ENCODE results near the gene DISP2.

The DISP2 gene

DNA sequence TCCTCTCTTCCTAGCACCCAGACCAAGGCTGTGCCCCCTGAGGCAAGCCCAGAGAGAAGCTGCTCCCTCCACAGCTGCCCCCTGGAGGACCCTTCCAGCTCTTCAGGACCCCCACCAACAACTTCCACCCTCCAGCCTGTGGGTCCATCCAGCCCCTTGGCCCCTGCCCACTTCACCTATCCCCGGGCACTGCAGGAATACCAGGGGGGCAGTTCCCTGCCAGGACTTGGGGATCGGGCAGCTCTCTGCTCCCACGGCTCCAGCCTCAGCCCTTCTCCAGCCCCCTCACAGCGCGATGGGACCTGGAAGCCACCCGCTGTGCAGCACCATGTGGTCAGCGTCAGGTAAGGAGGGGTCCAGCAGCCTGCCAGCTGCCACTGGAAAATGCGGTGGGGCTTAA, 5.6 kb downstream of the DISP2 start:
- DNase-seq (ENCODE audit: low read depth in 2 of 2) = no peak

DNA sequence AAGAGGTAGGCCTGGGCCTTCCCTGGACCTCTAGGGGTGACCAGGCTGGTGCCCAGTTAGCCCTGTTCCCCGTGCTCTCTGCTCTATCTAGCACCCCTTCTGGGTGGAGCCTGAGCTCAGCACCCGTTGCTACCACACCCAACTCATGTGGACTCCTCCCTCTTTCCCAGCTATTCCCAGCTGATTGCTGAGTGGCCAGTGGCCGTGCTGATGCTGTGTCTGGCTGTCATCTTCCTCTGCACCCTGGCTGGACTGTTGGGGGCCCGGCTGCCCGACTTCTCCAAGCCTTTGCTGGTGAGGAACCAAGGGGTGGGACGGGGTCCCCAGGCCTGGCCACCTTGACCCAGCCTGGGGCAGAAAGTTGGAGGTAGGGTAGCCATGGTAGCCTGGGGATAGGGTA, 6.2 kb downstream of the DISP2 start:
- no peak for DNase-seq (ENCODE audit: low read depth in 2 of 2)

DNA sequence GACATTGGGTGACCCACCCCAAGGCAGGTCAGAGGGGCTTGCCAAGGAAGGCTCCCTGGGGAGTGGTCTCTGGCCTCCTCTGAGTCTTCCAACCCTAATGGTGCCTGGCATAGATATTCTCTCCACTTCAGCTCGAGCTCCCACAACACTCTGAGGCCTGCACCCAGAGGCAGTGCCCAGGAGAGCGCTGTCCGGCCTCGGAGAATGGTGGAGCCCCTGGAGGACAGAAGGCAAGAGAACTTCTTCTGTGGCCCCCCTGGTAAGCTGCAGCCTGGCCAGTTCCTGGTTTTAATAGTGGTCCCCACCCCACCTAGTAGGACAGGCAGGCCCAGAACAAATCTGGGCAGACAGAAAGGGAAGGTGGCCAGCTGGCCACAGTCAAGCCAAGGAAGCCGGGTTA, 7.0 kb downstream of the DISP2 start:
- DNase-seq (ENCODE audit: low read depth in 2 of 2) = no peak

DNA sequence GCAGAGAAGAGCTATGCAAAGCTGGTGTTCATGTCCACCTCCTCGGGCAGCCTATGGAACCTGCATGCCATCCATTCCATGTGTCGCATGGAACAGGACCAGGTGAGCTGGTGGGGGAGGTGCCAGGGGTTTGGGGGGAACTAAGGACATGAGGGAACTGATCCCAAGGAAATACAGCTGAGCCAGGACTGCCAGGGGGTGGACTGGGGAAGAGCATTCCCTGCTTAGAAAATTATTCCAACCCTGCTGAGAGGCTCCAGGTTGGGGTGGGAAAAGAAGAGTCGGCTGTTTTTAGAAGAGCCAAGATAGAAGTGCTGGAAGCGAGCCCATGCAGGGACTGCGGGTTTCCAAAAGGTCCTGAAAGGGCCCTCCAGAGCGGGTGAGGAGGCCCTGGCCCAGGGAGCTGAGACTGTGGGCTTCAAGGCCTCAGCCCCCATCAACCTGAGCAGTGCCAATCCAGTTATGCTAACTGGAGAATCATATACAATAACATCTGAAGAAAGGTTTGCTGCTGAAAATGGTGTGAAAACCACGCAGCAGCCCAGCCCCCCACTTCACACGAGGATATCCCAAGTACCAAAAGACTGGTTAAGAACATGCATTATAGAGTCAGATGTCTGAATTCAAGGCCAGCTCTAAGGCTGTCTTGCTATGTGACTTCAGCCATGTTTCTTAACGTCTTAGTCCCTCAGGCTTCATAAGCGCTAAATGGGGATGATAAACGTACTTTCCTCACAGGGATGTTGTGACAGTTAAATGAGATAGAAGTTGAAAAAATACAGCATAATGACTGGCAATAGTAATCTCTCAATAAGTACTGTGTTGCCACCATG, 7.8 kb downstream of the DISP2 start:
- DNase-seq (ENCODE audit: low read depth in 2 of 2) = no peak

DNA sequence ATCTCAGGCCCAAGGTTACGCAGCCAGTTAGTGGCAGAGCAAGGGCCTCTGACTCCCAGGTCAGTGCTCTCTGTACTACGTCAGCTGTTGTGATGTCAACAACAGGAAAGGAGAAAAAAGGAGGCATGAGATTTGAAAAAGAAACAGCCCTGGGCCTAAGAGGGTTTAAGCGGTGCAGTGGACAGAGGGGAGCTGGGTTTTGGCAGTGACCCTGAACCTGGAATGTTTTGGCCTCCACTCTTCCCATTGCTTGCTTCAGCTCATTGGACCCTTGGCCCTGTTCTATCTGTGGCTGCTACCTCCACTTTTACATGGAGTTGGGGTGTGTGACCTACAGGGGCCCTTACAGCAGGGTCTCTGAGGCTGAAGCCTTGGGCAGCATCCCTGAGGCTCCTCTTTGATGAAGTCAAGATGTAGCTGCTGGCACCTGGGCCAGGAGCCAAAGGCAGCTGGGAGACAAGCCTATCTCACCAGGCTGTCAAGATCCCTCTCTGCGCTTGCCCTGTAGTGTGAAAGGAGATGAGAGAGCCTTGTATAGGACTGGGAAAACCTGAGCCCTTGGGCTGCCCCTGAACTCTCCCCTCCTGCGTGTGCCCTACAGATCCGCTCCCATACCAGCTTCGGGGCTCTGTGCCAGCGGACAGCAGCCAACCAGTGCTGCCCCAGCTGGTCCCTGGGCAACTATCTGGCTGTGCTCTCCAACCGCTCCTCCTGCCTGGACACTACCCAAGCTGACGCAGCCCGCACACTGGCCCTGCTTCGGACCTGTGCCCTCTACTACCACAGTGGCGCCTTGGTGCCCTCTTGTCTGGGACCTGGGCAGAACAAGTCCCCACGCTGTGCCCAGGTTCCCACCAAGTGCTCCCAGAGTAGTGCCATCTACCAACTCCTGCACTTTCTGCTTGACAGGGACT, 8.7 kb downstream of the DISP2 start:
- DNase-seq (ENCODE audit: low read depth in 2 of 2) = no peak

DNA sequence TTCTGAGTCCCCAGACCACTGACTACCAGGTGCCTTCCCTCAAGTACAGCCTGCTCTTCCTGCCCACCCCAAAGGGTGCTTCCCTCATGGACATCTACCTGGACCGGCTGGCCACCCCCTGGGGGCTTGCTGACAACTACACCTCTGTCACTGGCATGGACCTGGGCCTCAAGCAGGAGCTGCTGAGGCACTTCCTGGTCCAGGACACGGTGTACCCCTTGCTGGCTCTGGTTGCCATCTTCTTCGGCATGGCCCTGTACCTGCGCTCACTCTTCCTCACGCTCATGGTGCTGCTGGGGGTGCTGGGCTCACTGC, 9.3 kb downstream of the DISP2 start:
- DNase-seq (ENCODE audit: low read depth in 2 of 2) = no peak

DNA sequence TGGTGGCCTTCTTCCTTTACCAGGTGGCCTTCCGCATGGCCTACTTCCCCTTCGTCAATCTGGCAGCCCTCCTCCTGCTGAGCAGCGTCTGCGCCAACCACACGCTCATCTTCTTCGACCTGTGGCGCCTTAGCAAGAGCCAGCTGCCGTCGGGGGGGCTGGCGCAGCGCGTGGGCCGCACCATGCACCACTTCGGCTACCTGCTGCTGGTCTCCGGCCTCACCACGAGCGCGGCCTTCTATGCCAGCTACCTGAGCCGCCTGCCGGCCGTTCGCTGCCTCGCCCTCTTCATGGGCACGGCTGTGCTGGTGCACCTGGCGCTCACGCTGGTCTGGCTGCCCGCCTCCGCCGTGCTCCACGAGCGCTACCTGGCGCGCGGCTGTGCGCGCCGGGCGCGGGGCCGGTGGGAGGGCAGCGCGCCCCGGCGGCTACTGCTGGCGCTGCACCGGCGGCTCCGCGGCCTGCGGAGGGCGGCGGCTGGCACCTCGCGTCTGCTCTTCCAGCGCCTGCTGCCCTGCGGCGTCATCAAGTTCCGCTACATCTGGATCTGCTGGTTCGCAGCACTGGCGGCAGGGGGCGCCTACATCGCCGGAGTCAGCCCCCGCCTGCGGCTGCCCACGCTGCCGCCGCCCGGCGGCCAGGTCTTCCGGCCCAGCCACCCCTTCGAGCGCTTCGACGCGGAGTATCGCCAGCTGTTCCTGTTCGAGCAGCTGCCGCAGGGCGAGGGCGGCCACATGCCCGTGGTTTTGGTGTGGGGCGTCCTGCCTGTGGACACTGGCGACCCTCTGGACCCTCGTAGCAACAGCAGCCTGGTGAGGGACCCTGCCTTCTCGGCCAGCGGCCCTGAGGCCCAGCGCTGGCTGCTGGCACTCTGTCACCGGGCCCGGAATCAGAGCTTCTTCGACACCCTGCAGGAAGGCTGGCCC, 9.9 kb downstream of the DISP2 start:
- DNase-seq (ENCODE audit: low read depth in 2 of 2) = peak; percentile 67 to 79

DNA sequence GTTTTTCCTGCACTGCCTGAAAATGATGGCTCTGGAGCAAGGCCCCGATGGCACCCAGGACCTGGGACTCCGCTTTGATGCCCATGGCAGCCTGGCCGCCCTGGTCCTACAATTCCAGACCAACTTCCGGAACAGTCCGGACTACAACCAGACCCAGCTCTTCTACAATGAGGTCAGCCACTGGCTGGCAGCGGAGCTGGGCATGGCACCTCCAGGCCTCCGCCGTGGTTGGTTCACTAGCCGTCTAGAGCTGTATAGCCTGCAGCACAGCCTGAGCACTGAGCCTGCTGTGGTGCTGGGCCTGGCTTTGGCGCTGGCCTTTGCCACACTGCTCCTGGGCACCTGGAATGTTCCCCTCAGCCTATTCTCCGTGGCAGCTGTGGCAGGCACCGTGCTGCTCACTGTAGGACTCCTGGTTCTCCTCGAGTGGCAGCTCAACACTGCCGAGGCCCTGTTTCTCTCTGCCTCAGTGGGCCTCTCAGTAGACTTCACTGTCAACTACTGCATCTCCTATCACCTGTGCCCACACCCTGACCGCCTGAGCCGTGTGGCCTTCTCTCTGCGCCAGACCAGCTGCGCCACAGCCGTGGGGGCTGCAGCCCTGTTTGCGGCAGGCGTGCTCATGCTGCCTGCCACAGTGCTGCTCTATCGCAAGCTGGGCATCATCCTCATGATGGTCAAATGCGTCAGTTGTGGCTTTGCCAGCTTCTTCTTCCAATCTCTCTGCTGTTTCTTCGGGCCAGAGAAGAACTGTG, 10.9 kb downstream of the DISP2 start:
- DNase-seq (ENCODE audit: low read depth in 2 of 2) = no peak

DNA sequence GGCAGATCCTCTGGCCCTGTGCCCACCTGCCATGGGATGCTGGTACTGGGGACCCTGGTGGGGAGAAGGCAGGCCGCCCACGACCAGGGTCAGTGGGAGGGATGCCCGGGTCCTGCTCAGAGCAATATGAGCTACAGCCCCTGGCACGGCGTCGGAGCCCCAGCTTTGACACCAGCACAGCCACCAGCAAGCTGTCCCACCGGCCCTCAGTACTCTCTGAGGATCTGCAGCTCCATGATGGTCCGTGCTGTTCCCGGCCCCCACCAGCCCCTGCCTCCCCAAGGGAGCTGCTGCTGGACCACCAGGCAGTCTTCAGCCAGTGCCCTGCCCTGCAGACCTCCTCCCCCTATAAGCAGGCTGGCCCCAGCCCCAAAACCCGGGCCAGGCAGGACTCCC, 11.5 kb downstream of the DISP2 start:
- no peak for DNase-seq (ENCODE audit: low read depth in 2 of 2)

DNA sequence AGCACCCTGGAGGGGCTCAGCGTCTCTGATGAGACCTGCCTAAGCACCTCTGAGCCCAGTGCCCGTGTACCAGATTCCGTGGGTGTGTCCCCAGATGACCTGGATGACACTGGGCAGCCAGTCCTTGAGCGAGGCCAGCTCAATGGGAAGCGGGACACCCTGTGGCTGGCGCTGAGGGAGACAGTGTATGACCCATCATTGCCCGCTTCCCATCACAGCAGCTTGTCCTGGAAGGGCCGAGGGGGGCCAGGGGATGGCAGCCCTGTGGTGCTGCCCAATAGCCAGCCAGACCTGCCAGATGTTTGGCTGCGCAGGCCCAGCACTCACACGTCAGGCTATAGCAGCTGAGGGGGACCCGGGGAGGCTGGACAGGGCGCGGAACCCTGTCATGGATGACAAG, 12.0 kb downstream of the DISP2 start:
- DNase-seq (ENCODE audit: low read depth in 2 of 2) = no peak

DNA sequence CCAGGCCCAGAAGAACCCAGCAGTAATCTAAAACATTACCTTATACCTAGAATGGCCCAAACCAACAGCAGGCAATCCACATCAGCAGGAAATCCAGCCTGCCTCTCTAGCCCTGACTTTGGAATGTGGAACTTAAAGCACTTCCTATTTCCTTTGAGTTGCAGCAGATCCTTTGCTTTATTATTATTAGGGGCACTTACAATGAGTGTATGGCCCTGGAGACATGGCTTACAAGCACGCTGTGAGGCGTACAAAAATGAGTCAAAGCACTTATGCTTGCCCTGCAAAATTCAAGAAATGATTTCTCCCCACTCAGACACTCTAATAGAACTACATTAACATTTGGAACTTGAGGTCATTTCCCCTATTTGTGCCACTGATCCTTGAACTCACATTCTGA, 15.0 kb downstream of the DISP2 start:
- DNase-seq (ENCODE audit: low read depth in 2 of 2) = no peak

DNA sequence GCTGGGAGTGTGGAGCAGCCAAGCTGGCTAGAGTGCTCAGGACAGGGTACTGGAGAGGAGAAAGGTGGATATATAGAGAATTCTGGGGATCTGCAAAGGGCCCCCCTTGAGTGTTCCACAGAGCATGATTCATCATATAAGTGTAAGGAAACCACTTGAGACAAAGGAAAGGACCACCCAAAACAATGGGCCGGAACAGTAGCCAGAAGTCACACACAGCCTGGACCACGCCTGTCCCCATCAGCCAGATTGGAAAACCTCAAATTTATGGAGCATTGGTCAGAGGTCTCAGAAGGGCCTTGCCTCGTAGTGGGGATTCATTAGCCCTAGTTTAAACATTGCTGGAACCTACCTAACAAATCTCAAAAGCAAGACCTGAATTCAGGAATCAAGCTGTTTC, 19.6 kb downstream of the DISP2 start:
- no peak for DNase-seq (ENCODE audit: low read depth in 2 of 2)

DNA sequence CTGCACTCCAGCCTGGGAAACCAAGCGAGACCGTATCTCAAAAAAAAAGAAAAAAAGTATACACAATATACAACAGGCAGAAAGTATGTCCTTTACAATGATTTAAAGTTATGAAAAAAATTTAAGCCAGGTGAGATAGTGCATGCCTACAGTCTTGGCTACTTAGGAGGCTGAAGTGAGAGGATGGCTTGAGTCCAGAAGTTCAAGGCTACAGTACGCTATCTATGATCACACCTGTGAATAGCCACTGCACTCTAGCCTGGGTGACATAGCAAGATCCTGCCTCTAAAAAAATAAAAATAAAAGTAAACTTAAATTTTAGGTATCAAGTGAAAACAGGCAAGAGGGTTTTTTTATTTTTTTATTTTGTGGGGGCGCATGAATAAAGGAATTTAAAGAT, 21.4 kb downstream of the DISP2 start:
- DNase-seq (ENCODE audit: low read depth in 2 of 2) = no peak

DNA sequence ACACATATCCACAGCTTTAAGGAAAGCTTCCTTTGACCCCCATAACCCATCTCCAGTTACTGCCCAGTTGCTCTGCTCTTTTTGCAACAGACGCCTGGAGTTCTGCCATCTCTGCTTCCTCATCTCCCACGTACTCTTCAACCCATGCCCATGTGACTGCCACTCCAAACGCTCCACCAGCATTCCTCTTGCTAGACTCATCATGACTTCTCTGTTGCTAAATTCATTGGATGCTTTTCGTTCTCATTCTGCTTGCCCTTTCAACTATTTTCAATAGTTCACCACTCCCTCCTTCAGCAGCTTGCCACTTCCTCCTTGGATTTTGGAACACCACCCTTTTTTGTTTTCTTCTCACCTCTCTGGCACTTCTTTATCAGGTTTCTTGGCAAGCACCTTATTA, 21.8 kb downstream of the DISP2 start:
- no peak for DNase-seq (ENCODE audit: low read depth in 2 of 2)

DNA sequence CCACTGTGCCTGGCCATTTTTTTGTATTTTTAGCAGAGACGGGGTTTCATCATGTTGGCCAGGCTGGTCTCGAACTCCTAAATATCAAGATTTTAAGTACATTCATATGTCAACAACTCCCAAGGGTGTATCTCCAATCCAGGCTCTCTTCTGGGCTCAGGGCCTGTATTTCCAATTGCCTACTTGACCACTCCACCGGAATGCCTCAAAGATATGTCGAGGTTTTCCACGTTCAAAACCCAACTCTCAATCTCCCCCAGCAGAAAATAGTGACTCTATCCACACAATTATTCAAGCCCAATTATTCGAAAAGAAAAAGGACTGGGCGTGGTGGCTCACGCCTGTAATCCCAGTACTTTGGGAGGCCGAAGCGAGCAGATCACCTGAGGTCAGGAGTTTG, 22.6 kb downstream of the DISP2 start:
- DNase-seq (ENCODE audit: low read depth in 2 of 2) = no peak

DNA sequence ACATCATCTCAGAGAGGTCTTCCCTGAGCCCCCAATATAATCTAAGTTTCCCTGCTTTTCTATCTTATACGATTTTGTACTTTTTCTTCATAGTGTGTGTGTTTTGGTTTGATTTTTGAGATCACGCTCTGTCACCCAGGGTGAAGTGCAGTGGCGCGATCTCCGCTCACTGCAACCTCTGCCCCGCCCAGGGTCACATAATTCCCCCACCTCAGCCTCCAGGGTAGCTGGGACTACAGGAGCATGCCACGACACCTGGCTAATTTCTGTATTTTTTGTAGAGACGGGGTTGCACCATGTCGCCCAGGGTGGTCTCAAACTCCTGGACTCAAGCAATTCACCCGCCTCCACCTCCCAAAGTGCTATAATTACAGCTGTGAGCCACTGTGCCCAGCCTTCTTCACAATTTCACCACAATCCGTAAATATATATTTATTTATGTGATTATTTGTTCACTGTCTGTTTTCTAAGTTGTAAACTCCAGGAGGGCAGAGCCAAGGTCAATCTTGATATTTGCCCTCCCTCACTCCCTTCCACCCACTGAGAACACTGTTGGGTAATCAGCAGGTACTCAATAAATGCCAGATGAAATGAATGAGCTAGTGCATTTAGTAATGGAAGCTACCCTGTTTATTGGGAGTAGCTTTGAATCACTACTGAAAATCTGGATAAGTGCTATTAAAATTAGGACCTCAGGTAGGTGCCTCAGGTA, 24.0 kb downstream of the DISP2 start:
- DNase-seq (ENCODE audit: low read depth in 2 of 2) = no peak

DNA sequence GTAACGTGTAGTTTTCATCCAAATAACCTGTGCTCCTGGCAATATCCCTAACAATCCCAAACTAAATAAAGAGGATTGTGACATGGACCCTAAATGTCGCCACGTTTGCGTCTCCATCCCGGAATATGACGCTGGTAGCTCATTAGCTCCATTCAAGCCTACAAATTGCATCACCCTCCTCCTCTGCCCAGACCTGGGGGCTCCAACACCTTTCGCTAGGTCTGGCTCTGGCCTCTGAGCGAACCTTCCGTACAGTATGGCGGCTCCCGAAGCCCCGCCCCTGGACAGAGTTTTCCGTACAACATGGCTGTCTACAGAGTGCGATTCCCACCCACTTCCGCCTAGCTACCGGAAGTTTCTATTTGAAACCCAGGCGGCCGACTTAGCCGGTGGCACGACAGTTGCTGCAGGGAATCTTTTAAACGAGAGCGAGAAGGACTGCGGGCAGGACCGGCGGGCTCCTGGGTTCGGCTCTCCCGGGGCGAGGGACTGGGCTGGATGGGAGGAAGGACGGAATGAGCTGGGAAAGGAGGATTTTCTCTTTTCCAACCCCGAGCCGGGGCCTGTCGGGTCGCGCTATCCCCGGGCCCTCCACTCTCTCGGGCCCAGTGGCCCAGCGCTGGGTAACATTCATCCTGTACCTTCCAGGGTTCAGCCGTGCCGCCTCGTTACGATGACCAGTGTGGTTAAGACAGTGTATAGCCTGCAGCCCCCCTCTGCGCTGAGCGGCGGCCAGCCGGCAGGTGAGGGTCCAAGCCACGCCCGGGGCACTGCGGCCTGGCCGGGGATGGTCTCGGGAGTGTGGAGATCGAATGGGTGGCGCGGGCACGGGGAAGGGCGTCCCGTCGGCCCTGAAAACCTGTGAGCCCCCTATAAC, 24.8 kb downstream of the DISP2 start, which contains the start of gene KNSTRN:
Gene KNSTRN (plus strand): TSS at position 142 of the 877 bp plus-strand sequence. CDS start 115 bp downstream, at position 257.
- peak; percentile 82 to 89 for DNase-seq (ENCODE audit: low read depth in 2 of 2)

DNA sequence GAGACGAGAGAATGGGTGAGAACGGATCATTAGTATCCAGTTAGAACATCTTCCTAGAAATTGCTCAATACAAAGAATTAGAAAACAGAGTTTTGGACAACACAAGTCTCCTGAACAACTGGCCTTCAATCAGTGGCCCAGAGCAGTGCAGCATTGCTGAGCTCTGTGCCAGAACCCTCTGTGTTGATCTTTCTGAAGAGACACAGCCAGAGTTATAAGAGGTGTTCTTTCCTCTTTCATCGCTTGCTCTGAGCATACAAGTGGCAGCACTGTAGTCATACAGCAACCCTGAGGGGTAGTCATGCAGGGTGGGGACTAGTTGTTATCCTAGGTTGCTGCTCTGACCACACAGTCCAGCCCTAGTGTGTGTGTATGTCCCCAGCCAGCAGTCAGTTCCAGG, 28.5 kb downstream of the DISP2 start:
- DNase-seq (ENCODE audit: low read depth in 2 of 2) = no peak

Data from activated CD8-positive, alpha-beta memory T cell treated with anti-CD3 and anti-CD28 coated beads for 4 hours (primary cell).